Stomach (tissue), 4 donors: ENCODE results near the gene MAPT.

Source experiments
- CTCF ChIP-seq, 7 experiments: fragments of 450-650 bp in 4 of 7; fragments of 200-600 bp in 3 of 7; sonication (generic) in 3 of 7; IDR thresholded peaks; one replicate each; pipeline ENCODE4 v1.5.1; 2016 to 2019; ENCODE audit warnings: antibody characterized with exemption in 7 of 7, control low read depth in 2 of 7, mild to moderate bottlenecking in 1 of 7
- POLR2A ChIP-seq, 4 donors: fragments of 450-650 bp; IDR thresholded peaks; one replicate each; pipeline ENCODE4 v1.6.1; 2016; ENCODE audit warnings: antibody characterized with exemption in 4 of 4, control low read depth in 2 of 4, mild to moderate bottlenecking in 1 of 4, moderate library complexity in 1 of 4

- TF ChIP-seq CTCF (IDR thresholded peaks at IDR 0.05) (no peak), POLR2A (IDR thresholded peaks at IDR 0.05) (no peak)
These were observed 107.3 kb downstream of the MAPT start for GRCh38 chr17:46001390-46002310.
